Right cardiac atrium (tissue), 5 donors: ENCODE data around the gene BCL2L2. TPM values are rescaled to one million over a fixed set of nuclear protein-coding genes. Genes with fewer than 3 reads are reported as not detected.

ENCODE experiments used
- ATAC-seq, 2 donors: fragments of 200-7000 bp; cut with Tn5 transposase; one replicate each; pipeline versions ENCODE4 v1.8.0 to v1.9.1; 2020; ENCODE audit warnings: moderate library complexity in 2 of 2, mild to moderate bottlenecking in 1 of 2
- DNase-seq, 3 donors: peaks; one replicate each; pipeline ENCODE4 v3.0.0-alpha.2; 2020
- H3K27ac ChIP-seq: one replicate; pipeline ENCODE4 v1.5.1; 2013; ENCODE audit warnings: mild to moderate bottlenecking, low read length, control low read depth, moderate library complexity
- H3K27me3 ChIP-seq: one replicate; pipeline ENCODE4 v1.6.1; 2013; ENCODE audit not compliant: control insufficient read depth, insufficient read depth
- H3K4me1 ChIP-seq: one replicate; pipeline ENCODE4 v1.6.1; 2013; ENCODE audit warnings: low read length; ENCODE audit not compliant: control insufficient read depth, insufficient read depth
- H3K4me3 ChIP-seq: one replicate; pipeline ENCODE4 v1.5.1; 2013; ENCODE audit warnings: low read length, control low read depth
- H3K9me3 ChIP-seq: one replicate; pipeline ENCODE4 v1.6.1; 2013; ENCODE audit warnings: low read length; ENCODE audit not compliant: control insufficient read depth
- WGBS: extraction: QIAGEN DNeasy Blood & Tissue Kit; methylation state at CpG from one replicate; pipeline ENCODE4 v1.1.7; 2013; 5-methylcytosine and 5-hydroxymethylcytosine counted together
- intact Hi-C, 4 donors: fragments of 100-400 bp; cut with DNase I; formaldehyde crosslinking; loops; one replicate each; pipeline versions ENCODE4 v1.11.0 to v1.14.0; 2022 to 2023
- polyA plus RNA-seq: library from polyadenylated mRNA; stranded (reverse); fragments of 200-250 nt; gene quantifications from one replicate; pipeline ENCODE4 v1.2.3, GENCODE V29; 2013
- total RNA-seq, 4 donors: library from RNA; stranded (reverse); fragmentation: NEBNext Ultra II Directional; extraction: Animal tissue kit (Norgen Biotek cat#: 25700); gene quantifications; one replicate each; pipeline ENCODE4 v1.2.1, GENCODE V29; 2021
- donor health status: healthy with polysubstance abuse.
- donor health status: DM: no; HTN: yes; CAD: no.
- donor health status: DM: no; HTN: no; CAD: no.
- donor health status: DM: no; HTN: yes; CAD: no; lungs with severe emphysema.
- donor health status: DM: yes; HTN: yes; CAD: no.

Gene BCL2L2
- total and polyA plus RNA-seq, 5 donors, result 38.1 to 51.9 (median 48.4) TPM

DNA sequence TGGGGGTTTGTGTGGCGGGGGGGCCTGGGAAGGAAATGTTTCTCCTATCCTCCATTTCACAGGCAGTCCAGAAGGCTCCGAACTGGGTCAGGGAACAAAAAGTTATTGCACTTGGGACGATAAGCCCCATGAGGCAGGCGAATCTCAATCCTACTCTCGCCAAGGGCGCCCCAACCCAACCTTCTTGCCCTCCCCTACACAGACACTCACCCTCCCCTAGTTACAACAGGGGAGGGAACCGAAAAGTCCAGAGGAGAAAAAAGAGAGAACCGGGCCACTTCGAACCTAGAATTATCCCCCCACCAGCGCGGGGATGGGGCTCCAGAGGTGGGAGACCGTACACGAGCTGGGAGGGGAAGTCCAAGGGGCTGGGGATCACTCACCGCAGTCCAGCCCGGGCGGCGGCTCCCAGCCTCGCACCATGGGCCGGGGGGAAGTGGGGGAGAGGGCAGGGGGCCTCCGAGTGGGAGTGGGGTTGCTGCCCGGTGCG is 21.1 kb upstream of the BCL2L2 start:
- Histone ChIP-seq H3K9me3 (no peaks in the 10 kb centered on the region), H3K27me3 (no peaks in the 10 kb centered on the region), H3K4me3 (peak overlapping the region; percentile 81), H3K27ac (peak overlapping the region; percentile 84), H3K4me1 (no peaks in the 10 kb centered on the region)
- peak; percentile 33 to 54 for ATAC-seq
- under 1% methylated on average over 22 of the region's 22 CpGs for WGBS
- intact Hi-C loops, result no loop called here
- DNase-seq, result peak in 1 of 3 donors; percentile 52

DNA sequence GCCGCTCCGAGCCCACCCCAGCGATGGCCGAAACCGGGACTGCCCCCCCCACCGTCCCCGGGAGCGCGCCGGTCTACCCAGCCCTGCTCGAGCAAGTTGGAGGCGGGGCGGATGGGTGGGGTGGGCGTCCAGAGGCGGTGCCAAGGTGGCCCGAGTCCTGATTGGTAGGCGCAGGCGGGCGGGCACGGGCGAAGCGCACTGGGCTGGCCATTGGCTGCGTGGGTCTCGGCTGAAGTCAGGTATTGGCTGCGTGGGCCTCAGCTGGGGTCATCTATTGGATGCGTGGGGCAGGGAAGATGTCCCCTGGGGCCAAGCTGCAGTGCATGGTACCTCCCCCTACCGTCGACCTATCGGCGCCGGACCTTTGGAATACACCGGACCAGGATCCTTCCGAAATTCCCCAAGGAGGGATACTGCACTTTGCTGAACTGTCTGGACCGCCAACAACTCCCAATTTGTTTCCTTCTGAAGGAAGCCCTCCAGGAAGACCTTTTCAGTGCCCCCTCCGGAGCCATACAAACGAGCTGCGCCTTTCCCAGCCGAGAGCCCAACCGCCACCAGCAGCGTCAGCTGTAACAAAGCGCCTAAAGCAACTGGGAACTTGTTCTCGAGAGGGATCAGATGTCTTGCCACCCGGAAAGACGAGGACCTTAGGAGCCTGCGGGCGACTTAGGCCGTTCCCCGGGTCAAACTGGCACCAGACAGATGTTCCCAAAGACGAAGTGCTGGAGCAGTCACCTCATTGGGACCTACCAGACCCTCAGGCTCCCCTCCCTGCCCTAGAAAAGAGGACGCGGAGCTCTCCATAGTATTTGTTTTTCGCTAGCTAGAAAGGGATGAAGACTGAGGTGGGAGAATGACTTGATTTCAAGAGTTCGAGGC is 20.4 kb upstream of the BCL2L2 start, which contains the start of gene HOMEZ:
Gene HOMEZ (minus strand): TSS at position 113 of the 882 bp plus-strand sequence. CDS start 180 bp downstream, outside the sequence.
- no peaks in the 10 kb centered on the region for H3K27me3 ChIP-seq
- WGBS, result under 1% methylated on average over 53 of the region's 53 CpGs

GRCh38 chr14:23286902-23287479 is 19.6 kb upstream of the BCL2L2 start:
- no peaks in the 10 kb centered on the region for H3K4me1 ChIP-seq
- intact Hi-C loops, result no loop called here
- DNase-seq (no peak), ATAC-seq (no peak)
- H3K4me3 ChIP-seq, result peak overlapping the region; percentile 54
- no peaks in the 10 kb centered on the region for H3K9me3 ChIP-seq
- no peaks in the 10 kb centered on the region for H3K27me3 ChIP-seq
- peak overlapping the region; percentile 94 for H3K27ac ChIP-seq
- WGBS, result 60% methylated on average over 6 of the region's 6 CpGs

More for the DNA sequence above, 20.4 kb upstream of the BCL2L2 start, which contains the start of gene HOMEZ:
- intact Hi-C loops, result no loop called here
- peak; percentile 100 for DNase-seq
- peak; percentile 99 for ATAC-seq
- H3K27ac ChIP-seq, result peak within 1 kb of the TSS; percentile 94
- H3K4me1 ChIP-seq, result no peaks in the 10 kb centered on the region
- peak within 1 kb of the TSS; percentile 81 for H3K4me3 ChIP-seq
- no peaks in the 10 kb centered on the region for H3K9me3 ChIP-seq

DNA sequence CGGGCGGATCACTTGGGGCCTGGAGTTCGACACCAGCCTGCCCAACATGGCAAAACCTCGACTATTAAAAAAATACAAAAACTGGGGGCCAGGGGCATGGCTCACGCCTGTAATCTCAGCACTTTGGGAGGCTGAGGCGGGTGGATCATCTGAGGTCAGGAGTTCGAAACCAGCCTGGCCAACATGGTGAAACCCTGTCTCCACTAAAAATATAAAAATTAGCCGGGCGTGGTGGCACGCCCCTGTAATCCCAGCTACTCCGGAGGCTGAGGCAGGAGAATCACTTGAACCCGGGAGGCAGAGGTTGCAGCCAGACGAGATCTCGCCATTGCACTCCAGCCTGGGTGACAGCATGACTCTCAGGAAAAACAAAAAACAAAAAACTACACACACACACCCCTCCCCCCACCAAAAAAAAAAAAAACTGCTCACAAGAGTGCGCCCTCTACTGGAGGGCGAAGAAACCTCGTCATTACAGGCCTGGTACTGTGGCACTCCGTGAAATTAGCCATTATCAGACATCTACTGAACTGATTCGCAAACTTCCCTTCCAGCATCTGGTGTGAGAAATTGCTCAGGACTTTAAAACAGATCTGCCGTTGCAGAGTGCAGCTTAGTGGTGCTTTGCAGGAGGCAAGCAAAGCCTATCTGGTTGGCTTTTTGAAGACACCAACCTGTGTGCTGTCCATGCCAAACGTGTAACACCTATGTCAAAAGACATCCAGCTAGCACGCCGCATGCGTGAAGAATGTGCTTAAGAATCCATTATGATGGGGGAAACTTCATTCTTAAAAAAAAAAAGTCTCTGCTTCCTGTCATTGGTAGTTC is 11.7 kb upstream of the BCL2L2 start:
- WGBS, result 25% methylated on average over 24 of the region's 24 CpGs
- Histone ChIP-seq H3K4me3 (no peak overlapping the region), H3K9me3 (no peaks in the 10 kb centered on the region), H3K27ac (no peak overlapping the region), H3K4me1 (peaks cover under 1% of the 10 kb centered on the region), H3K27me3 (no peaks in the 10 kb centered on the region)
- intact Hi-C loops, result loop anchor here in 1 of 4 donors (10.0 kb wide), 1 partner anchor 170 kb away; no protein-coding TSS in a partner anchor
- DNase-seq (peak in 2 of 3 donors; percentile 41 to 78), ATAC-seq (peak; percentile 52 to 62)

DNA sequence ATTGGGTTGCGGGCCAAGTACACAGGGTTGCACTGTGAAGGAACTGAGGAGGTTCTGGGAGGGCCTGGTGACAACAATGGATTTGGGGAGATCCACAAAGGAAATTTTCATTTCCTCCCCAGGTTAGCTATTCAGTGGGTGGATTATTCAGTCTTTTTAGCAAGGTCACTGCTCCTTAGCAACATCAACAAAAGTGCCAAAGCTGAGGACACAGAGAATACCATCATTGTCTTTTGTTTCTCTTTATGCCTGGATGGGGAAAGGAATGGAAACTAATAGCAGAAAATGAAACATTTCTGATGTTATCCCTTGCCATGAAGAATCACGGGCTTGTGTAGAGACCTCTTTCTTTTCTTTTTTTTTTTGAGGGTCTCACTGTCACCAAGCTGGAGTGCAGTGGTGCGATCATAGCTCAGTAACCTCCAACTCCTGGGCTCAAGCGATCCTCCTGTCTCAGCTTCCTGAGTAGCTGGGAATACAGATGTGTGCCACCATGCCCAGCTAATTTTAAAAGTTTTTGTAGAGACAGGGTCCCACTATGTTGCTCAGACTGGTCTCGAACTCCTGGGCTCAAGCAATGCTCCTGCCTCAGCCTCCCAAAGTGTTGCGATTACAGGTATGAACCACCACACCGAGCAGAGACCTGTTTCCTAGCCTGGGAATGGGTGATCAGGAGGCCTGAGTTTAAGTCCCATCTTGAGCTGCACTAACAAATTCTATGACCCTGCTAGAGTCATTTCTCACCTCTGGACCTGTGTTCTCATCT is 10.4 kb upstream of the BCL2L2 start:
- no peaks in the 10 kb centered on the region for H3K9me3 ChIP-seq
- ATAC-seq (no peak), DNase-seq (no peak)
- 88% methylated on average over 7 of the region's 7 CpGs for WGBS
- no peak overlapping the region for H3K4me3 ChIP-seq
- no peaks in the 10 kb centered on the region for H3K27me3 ChIP-seq
- H3K27ac ChIP-seq, result no peak overlapping the region
- intact Hi-C loops, result loop anchor here in 1 of 4 donors (10.0 kb wide), 1 partner anchor 171 kb away; no protein-coding TSS in a partner anchor
- H3K4me1 ChIP-seq, result peaks cover 2% of the 10 kb centered on the region

DNA sequence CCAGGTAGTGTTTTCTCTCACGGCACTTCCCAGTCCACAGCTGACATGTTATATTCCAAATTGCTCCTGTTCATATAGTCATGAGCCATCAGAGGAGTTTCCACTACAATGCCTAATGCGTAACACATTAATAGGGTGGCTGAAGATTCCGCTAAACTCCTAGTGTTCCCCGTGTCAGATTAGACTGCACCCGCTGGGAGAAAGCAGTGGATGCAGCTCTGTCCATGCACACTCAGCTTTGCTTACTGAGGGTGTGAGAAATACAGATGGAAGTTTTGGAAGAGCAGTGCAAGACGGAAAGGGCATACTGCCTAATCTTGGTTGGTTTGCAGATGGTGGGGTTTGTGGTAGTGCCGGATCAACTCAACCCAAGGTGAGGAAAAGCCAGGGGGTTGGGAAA is 9.5 kb upstream of the BCL2L2 start:
- Histone ChIP-seq H3K4me3 (no peak overlapping the region), H3K27me3 (no peaks in the 10 kb centered on the region), H3K27ac (no peak overlapping the region), H3K4me1 (peaks cover 2% of the 10 kb centered on the region), H3K9me3 (no peaks in the 10 kb centered on the region)
- DNase-seq, result no peak
- 86% methylated on average over 7 of the region's 7 CpGs for WGBS
- intact Hi-C loops, result loop anchor here in 1 of 4 donors (10.0 kb wide), 1 partner anchor 172 kb away; no protein-coding TSS in a partner anchor
- no peak for ATAC-seq

DNA sequence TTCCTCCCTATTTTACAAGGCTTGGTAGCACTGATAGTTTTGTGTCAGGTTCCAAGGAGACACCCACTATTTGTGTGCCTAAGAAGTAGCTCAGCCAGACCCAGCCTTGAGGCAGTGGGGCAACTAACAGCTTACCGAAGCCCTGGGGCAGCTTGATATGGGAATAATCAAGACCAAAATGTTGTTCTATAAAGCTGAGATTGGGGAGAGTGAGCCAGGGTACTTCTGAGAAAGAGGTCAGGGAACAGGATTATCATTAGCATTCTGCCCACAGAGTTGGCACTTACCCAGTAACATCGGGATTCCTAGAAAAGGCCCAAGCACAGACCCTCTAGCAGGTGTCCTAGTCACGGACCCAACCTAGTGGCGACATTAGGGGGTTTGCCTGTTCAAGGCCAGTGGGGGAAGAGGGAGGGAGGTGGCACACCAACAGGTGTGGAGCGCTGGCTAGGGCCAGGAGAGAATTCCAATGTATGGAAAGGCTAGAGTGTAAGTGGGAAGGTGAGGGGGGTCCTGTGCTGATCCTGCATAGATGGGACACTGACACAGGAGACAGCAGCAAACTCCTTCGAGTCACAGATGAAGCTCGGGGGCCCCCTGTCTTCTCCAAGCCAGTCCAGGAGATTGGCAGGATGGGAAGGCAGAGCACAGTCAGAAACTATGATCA is 8.9 kb upstream of the BCL2L2 start:
- H3K4me1 ChIP-seq, result peaks cover 3% of the 10 kb centered on the region

DNA sequence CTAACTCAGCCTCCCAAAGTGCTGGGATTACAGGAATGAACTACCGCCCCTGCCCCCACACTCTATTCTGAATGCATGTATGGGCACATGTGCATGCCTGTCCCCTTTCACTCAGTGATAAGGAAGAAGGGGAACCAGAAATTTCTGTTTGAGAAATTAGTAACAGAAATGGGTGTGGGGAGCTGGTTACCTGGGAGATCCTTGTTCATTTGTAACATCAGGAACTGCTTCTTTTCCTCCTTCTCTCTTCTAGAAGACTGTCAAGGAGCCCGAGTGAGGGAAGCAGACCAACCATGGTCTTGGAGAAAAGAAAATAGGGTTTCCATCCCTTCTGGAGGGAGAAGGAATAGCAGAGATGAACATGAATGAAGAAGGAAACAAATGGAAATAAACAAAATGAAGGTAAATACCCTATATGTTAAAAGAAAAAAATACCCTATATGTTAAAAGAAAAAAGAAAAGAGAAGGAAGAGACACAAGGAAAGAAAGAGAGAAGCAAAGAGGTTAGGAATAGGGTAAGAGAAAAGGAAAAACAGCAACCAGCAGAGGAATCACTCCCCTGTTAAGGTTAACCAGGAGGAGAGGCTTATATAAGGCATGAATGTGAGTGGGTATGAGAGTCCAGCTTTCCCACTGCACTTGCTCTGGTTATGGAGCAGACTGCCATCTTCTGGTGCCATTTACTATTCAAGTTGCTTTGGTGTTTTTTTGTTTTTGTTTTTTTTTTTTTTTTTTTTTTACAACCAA is 7.2 kb upstream of the BCL2L2 start:
- intact Hi-C loops, result loop anchor here in 1 of 4 donors (10.0 kb wide), 1 partner anchor 175 kb away; no protein-coding TSS in a partner anchor
- no peak for ATAC-seq
- Histone ChIP-seq H3K9me3 (no peaks in the 10 kb centered on the region), H3K4me3 (no peak overlapping the region), H3K27ac (no peak overlapping the region), H3K4me1 (peaks cover 6% of the 10 kb centered on the region), H3K27me3 (no peaks in the 10 kb centered on the region)
- 85% methylated on average over 2 of the region's 2 CpGs for WGBS
- no peak for DNase-seq

More for the DNA sequence above, 8.9 kb upstream of the BCL2L2 start:
- intact Hi-C loops, result loop anchor here in 1 of 4 donors (10.0 kb wide), 1 partner anchor 173 kb away; no protein-coding TSS in a partner anchor
- DNase-seq (no peak), ATAC-seq (no peak)
- Histone ChIP-seq H3K4me3 (no peak overlapping the region), H3K27me3 (no peaks in the 10 kb centered on the region), H3K9me3 (no peaks in the 10 kb centered on the region), H3K27ac (no peak overlapping the region)
- WGBS, result 84% methylated on average over 7 of the region's 7 CpGs
